IMR-90 (cell line): Measurements from ENCODE around the gene RUSC1.

Experiments used
- BHLHE40 ChIP-seq: fragments of 150-350 bp; IDR thresholded peaks from 2 replicates; pipeline ENCODE4 v1.6.1; 2016; ENCODE audit warnings: mild to moderate bottlenecking, low read depth, low read length
- CEBPB ChIP-seq: IDR thresholded peaks from 2 replicates; pipeline ENCODE4 v1.6.1; 2012; ENCODE audit warnings: low read depth, low read length, improper control_type of control experiment
- FOS ChIP-seq: fragments of 150-350 bp; IDR thresholded peaks from 2 replicates; pipeline ENCODE4 v1.6.1; 2016; ENCODE audit warnings: low read depth, low read length
- MAFK ChIP-seq: IDR thresholded peaks from 2 replicates; pipeline ENCODE4 v1.6.1; 2012; ENCODE audit warnings: low read depth, low read length, improper control_type of control experiment
- MXI1 ChIP-seq: IDR thresholded peaks from 2 replicates; pipeline ENCODE4 v1.6.1; 2012; ENCODE audit warnings: low read depth, mild to moderate bottlenecking, low read length, moderate library complexity, borderline replicate concordance
- POLR2A ChIP-seq: IDR thresholded peaks from 2 replicates; pipeline ENCODE4 v1.6.1; 2012; ENCODE audit warnings: mild to moderate bottlenecking, low read depth, low read length
- RAD21 ChIP-seq: IDR thresholded peaks from 2 replicates; pipeline ENCODE4 v1.6.1; 2012; ENCODE audit warnings: low read length, improper control_type of control experiment
- RCOR1 ChIP-seq: IDR thresholded peaks from 2 replicates; pipeline ENCODE4 v1.6.1; 2012; ENCODE audit warnings: mild to moderate bottlenecking, low read length, improper control_type of control experiment; ENCODE audit not compliant: insufficient replicate concordance
- RFX5 ChIP-seq: IDR thresholded peaks from 2 replicates; pipeline ENCODE4 v1.8.0; 2012; ENCODE audit warnings: low read depth, mild to moderate bottlenecking, low read length, moderate library complexity
- TF ChIP-seq, protein P1 (sequence below): conservative IDR thresholded peaks from 2 replicates; pipeline ENCODE4 v1.5.1; 2012; ENCODE audit warnings: mild to moderate bottlenecking, low read depth, low read length, improper control_type of control experiment
- TF ChIP-seq, protein P2 (sequence below): fragments of 150-350 bp; IDR thresholded peaks from 2 replicates; pipeline ENCODE4 v1.6.1; 2017; ENCODE audit warnings: mild to moderate bottlenecking, antibody characterized with exemption, low read length, low read depth
- TF ChIP-seq, protein P3 (sequence below): fragments of 150-350 bp; IDR thresholded peaks from 2 replicates; pipeline ENCODE4 v1.6.1; 2016; ENCODE audit warnings: low read depth, mild to moderate bottlenecking, low read length, moderate library complexity, borderline replicate concordance

DNA sequence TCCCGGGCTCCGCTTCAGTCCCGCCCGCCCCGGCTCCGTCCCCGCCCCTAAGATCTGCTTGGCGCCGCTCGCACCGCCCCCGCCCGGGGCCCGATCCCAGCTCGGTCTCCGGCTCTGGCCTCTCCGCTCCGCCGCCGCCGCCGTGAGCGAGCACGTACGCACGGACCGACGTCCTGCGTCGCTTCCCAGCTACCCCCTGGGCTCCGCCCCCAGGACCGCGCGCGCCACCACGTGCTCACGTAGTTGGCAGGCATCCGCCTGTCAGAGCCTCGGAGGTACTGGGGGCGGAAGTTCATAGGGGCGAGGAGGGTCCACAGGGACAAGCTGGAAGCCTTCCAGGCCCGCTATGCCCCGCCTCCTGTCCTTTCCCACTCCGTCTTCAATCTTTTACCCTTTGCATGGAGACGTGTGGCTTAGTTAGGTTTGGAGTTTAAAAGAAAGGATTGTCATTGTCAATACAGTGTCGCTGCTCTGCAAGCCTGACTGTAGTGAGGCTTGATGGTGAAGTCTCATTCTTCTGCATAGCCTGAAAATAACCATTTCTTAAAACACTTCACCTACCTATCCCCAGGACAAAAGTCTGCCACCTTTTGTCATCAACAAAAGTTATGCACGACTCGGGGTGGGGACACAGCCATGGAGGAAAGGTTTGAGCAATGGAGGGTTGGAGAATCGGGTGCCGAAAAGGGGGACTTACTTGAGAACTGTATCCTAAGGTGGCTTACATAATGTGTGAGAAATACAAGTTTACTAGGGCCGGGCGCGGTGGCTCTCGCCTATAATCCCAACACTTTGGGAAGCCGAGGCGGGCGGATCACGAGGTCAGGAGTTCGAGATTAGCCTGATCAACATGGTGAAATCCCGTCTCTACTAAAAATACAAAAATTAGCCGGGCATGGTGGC, 47.1 kb upstream of the RUSC1 start, which contains the start of gene CLK2:
- TF ChIP-seq, protein P1, sequence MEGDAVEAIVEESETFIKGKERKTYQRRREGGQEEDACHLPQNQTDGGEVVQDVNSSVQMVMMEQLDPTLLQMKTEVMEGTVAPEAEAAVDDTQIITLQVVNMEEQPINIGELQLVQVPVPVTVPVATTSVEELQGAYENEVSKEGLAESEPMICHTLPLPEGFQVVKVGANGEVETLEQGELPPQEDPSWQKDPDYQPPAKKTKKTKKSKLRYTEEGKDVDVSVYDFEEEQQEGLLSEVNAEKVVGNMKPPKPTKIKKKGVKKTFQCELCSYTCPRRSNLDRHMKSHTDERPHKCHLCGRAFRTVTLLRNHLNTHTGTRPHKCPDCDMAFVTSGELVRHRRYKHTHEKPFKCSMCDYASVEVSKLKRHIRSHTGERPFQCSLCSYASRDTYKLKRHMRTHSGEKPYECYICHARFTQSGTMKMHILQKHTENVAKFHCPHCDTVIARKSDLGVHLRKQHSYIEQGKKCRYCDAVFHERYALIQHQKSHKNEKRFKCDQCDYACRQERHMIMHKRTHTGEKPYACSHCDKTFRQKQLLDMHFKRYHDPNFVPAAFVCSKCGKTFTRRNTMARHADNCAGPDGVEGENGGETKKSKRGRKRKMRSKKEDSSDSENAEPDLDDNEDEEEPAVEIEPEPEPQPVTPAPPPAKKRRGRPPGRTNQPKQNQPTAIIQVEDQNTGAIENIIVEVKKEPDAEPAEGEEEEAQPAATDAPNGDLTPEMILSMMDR, result no peak
- TF ChIP-seq, protein P2, sequence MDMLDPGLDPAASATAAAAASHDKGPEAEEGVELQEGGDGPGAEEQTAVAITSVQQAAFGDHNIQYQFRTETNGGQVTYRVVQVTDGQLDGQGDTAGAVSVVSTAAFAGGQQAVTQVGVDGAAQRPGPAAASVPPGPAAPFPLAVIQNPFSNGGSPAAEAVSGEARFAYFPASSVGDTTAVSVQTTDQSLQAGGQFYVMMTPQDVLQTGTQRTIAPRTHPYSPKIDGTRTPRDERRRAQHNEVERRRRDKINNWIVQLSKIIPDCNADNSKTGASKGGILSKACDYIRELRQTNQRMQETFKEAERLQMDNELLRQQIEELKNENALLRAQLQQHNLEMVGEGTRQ, result peak; percentile 93
- TF ChIP-seq, protein P3, sequence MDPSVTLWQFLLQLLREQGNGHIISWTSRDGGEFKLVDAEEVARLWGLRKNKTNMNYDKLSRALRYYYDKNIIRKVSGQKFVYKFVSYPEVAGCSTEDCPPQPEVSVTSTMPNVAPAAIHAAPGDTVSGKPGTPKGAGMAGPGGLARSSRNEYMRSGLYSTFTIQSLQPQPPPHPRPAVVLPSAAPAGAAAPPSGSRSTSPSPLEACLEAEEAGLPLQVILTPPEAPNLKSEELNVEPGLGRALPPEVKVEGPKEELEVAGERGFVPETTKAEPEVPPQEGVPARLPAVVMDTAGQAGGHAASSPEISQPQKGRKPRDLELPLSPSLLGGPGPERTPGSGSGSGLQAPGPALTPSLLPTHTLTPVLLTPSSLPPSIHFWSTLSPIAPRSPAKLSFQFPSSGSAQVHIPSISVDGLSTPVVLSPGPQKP, result no peak
- TF ChIP-seq BHLHE40 (peak; percentile 29; the same call in 1 of the 2 replicates), MXI1 (peak; percentile 96), RFX5 (no peak), RCOR1 (no peak), POLR2A (0 out of 2 replicates have a peak, but pooled peaks have one; percentile 47), FOS (no peak), MAFK (no peak), CEBPB (no peak), RAD21 (no peak)
